K562 (cell line): ENCODE results near the gene CASR.

Experiments used
- CHD2 ChIP-seq: IDR thresholded peaks from 2 replicates; pipeline ENCODE4 v1.6.1; 2011; ENCODE audit warnings: low read depth, low read length
- CTCF ChIP-seq, 3 experiments: IDR thresholded peaks in 2 of 3; conservative IDR thresholded peaks in 1 of 3; 2 replicates each; pipeline ENCODE4 v1.5.1; 2011 to 2012; ENCODE audit warnings: low read length in 3 of 3, mild to moderate bottlenecking in 3 of 3, control low read depth in 2 of 3, improper control_type of control experiment in 1 of 3, inconsistent platforms in 1 of 3, low read depth in 1 of 3, mixed read lengths in 1 of 3, moderate library complexity in 1 of 3; ENCODE audit not compliant: insufficient read depth in 2 of 3
- NFATC3 ChIP-seq: fragments of 450-650 bp; IDR thresholded peaks from 2 replicates; pipeline ENCODE4 v1.6.1; 2017; ENCODE audit warnings: mild to moderate bottlenecking
- PHF8 ChIP-seq: fragments of 200-600 bp; sonication (generic); IDR thresholded peaks from 2 replicates; pipeline ENCODE4 v1.6.1; 2012; ENCODE audit warnings: mixed run types, mild to moderate bottlenecking, inconsistent platforms, low read length, moderate library complexity, borderline replicate concordance
- ZBTB11 ChIP-seq, 3 experiments: fragments of 200-800 bp in 1 of 3; fragments of 250-450 bp in 1 of 3; fragments of 450-650 bp in 1 of 3; sonication (Bioruptor Pico) in 1 of 3; sonication (Bioruptor generic) in 1 of 3; formaldehyde crosslinking in 1 of 3; IDR thresholded peaks; 2 replicates each; pipeline versions ENCODE4 v1.6.1 to v1.8.0; 2016 to 2022; ENCODE audit warnings: mild to moderate bottlenecking in 2 of 3, missing genetic modification characterization in 2 of 3, missing compliant biosample characterization in 1 of 3, moderate library complexity in 1 of 3
- ZNF589 ChIP-seq: fragments of 200-800 bp; sonication (Bioruptor generic); IDR thresholded peaks from 2 replicates; pipeline ENCODE4 v1.6.1; 2016; ENCODE audit warnings: low read depth, missing genetic modification characterization, missing compliant biosample characterization
- TF ChIP-seq, protein P1 (sequence below): sonication (generic); formaldehyde crosslinking; IDR thresholded peaks from 2 replicates; pipeline ENCODE4 v1.8.1; 2023; ENCODE audit warnings: mild to moderate bottlenecking, missing genetic modification reagents

GRCh38 chr3:122307976-122308375, 124.5 kb downstream of the CASR start:
- TF ChIP-seq CHD2 = no peak
- TF ChIP-seq ZNF589 (CRISPR knock-in tag) = no peak
- no peak for TF ChIP-seq NFATC3
- TF ChIP-seq ZBTB11 (CRISPR knock-in tag; IDR thresholded peaks at IDR 0.05) = no peak
- TF ChIP-seq PHF8 = no peak
- TF ChIP-seq, protein P1, sequence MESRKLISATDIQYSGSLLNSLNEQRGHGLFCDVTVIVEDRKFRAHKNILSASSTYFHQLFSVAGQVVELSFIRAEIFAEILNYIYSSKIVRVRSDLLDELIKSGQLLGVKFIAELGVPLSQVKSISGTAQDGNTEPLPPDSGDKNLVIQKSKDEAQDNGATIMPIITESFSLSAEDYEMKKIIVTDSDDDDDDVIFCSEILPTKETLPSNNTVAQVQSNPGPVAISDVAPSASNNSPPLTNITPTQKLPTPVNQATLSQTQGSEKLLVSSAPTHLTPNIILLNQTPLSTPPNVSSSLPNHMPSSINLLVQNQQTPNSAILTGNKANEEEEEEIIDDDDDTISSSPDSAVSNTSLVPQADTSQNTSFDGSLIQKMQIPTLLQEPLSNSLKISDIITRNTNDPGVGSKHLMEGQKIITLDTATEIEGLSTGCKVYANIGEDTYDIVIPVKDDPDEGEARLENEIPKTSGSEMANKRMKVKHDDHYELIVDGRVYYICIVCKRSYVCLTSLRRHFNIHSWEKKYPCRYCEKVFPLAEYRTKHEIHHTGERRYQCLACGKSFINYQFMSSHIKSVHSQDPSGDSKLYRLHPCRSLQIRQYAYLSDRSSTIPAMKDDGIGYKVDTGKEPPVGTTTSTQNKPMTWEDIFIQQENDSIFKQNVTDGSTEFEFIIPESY (CRISPR knock-in tag) = no peak
- no peak for TF ChIP-seq CTCF (IDR thresholded peaks at IDR 0.05 in 2 of 3, conservative IDR thresholded peaks at IDR 0.05 in 1 of 3; ENCODE audit: insufficient read depth in 2 of 3, low read depth in 1 of 3, low read length in 3 of 3)
